Inferior parietal cortex (tissue), 1 donor: ENCODE measurements around the gene MMP7.
"Not testable (repeated sequence)": the region's sequence is repeated elsewhere in the genome, so short reads cannot be mapped to it uniquely, and the experiment has no call there.

Experiments used
- DNase-seq: peaks from one replicate; pipeline ENCODE4 v3.0.0-alpha.2; 2016; ENCODE audit errors: extremely low spot score

The MMP7 gene

GRCh38 chr11:102539567-102539966 is 9.0 kb upstream of the MMP7 start:
- no peak for DNase-seq

- no peak for DNase-seq
These were observed 8.4 kb upstream of the MMP7 start for GRCh38 chr11:102538932-102539331.

- no peak for DNase-seq
These were observed 3.8 kb upstream of the MMP7 start for GRCh38 chr11:102534261-102534872.

- DNase-seq = no peak
These were observed 1.9 kb downstream of the MMP7 start for GRCh38 chr11:102528618-102529017.

GRCh38 chr11:102527684-102528083 is 2.9 kb downstream of the MMP7 start:
- DNase-seq = no peak

- no peak for DNase-seq
These were observed 3.5 kb downstream of the MMP7 start for GRCh38 chr11:102527041-102527440.

GRCh38 chr11:102523887-102524286 is 6.7 kb downstream of the MMP7 start:
- DNase-seq = no peak

GRCh38 chr11:102523189-102523570 is 7.4 kb downstream of the MMP7 start:
- no peak for DNase-seq

GRCh38 chr11:102522312-102523188 is 8.0 kb downstream of the MMP7 start:
- no peak for DNase-seq

GRCh38 chr11:102521121-102521520 is 9.4 kb downstream of the MMP7 start:
- no peak for DNase-seq

- DNase-seq = no peak
These were observed 10.0 kb downstream of the MMP7 start for GRCh38 chr11:102520514-102520913.

- no peak for DNase-seq
These were observed 12.1 kb downstream of the MMP7 start for GRCh38 chr11:102518296-102519094.

- no peak for DNase-seq
These were observed 12.9 kb downstream of the MMP7 start for GRCh38 chr11:102517670-102518069.

GRCh38 chr11:102516179-102516578 is 14.4 kb downstream of the MMP7 start:
- DNase-seq = no peak

GRCh38 chr11:102513869-102514268 is 16.7 kb downstream of the MMP7 start:
- DNase-seq = no peak

GRCh38 chr11:102510439-102511135 is 20.0 kb downstream of the MMP7 start:
- DNase-seq = no peak

GRCh38 chr11:102502831-102503230 is 27.7 kb downstream of the MMP7 start:
- not testable (repeated sequence) for DNase-seq

GRCh38 chr11:102500829-102501228 is 29.7 kb downstream of the MMP7 start:
- DNase-seq = no peak

- DNase-seq = no peak
These were observed 30.6 kb downstream of the MMP7 start for GRCh38 chr11:102499931-102500330.

- DNase-seq = no peak
These were observed 31.4 kb downstream of the MMP7 start for GRCh38 chr11:102499151-102499550.

- no peak for DNase-seq
These were observed 33.5 kb downstream of the MMP7 start for GRCh38 chr11:102497061-102497460.
